MM.1S (cell line): Measurements from ENCODE around the gene GHRH.

Source experiments
- DNase-seq: peaks from one replicate; pipeline ENCODE4 v3.0.0-alpha.2; 2015
- H2AFZ ChIP-seq: fragments of 300-600 bp; sonication (generic); 2 replicates; pipeline ENCODE4 v1.6.0; 2016; ENCODE audit warnings: antibody characterized with exemption, low read length
- H3F3A ChIP-seq: fragments of 300-600 bp; sonication (generic); 2 replicates; pipeline ENCODE4 v1.6.1; 2016; ENCODE audit warnings: mild to moderate bottlenecking, antibody characterized with exemption, low read length, moderate library complexity, mixed read lengths; ENCODE audit not compliant: insufficient read depth
- H3K27ac ChIP-seq: fragments of 300-600 bp; sonication (generic); 2 replicates; pipeline ENCODE4 v1.5.1; 2016; ENCODE audit warnings: mild to moderate bottlenecking, low read length
- H3K27me3 ChIP-seq: fragments of 300-600 bp; sonication (generic); replicated peaks from 2 replicates; pipeline ENCODE4 v1.6.0; 2016; ENCODE audit warnings: low read length; ENCODE audit not compliant: insufficient read depth
- H3K36me3 ChIP-seq: fragments of 300-600 bp; sonication (generic); replicated peaks from 2 replicates; pipeline ENCODE4 v1.6.1; 2016; ENCODE audit warnings: mild to moderate bottlenecking, low read length, mixed read lengths; ENCODE audit not compliant: insufficient read depth
- H3K4me1 ChIP-seq: fragments of 300-600 bp; sonication (generic); 2 replicates; pipeline ENCODE4 v1.6.1; 2016; ENCODE audit warnings: low read length, mixed read lengths
- H3K4me2 ChIP-seq: fragments of 300-600 bp; sonication (generic); 2 replicates; pipeline ENCODE4 v1.6.0; 2016; ENCODE audit warnings: low read depth, low read length
- H3K4me3 ChIP-seq: fragments of 300-600 bp; sonication (generic); 2 replicates; pipeline ENCODE4 v1.5.1; 2016; ENCODE audit warnings: low read length, mixed read lengths
- H3K79me2 ChIP-seq: fragments of 300-600 bp; sonication (generic); 2 replicates; pipeline ENCODE4 v1.6.1; 2016; ENCODE audit warnings: mixed run types, low read length, mixed read lengths
- H3K9ac ChIP-seq: fragments of 300-600 bp; sonication (generic); 2 replicates; pipeline ENCODE4 v1.6.1; 2016; ENCODE audit warnings: low read length, mixed read lengths
- H3K9me2 ChIP-seq: fragments of 300-600 bp; sonication (generic); replicated peaks from 2 replicates; pipeline ENCODE4 v1.6.1; 2016; ENCODE audit warnings: mild to moderate bottlenecking, low read length, mixed read lengths; ENCODE audit not compliant: insufficient read depth
- H3K9me3 ChIP-seq: fragments of 300-600 bp; sonication (generic); replicated peaks from 2 replicates; pipeline ENCODE4 v1.6.1; 2016; ENCODE audit warnings: mild to moderate bottlenecking, low read length, mixed read lengths; ENCODE audit not compliant: insufficient read depth
- H4K20me1 ChIP-seq: fragments of 300-600 bp; sonication (generic); 2 replicates; pipeline ENCODE4 v1.6.1; 2016; ENCODE audit warnings: mild to moderate bottlenecking, low read length, moderate library complexity, mixed read lengths; ENCODE audit not compliant: insufficient read depth
- EZH2 ChIP-seq: fragments of 300-600 bp; sonication (generic); optimal IDR thresholded peaks from 2 replicates; pipeline ENCODE3; 2017; ENCODE audit warnings: low read depth, mild to moderate bottlenecking, antibody characterized with exemption, low read length, mixed read lengths
- EZH2phosphoT487 ChIP-seq: fragments of 300-600 bp; sonication (generic); IDR thresholded peaks from 2 replicates; pipeline ENCODE4 v1.6.1; 2018; ENCODE audit warnings: antibody characterized with exemption, low read length
- TF ChIP-seq, protein P1 (sequence below): fragments of 300-600 bp; sonication (generic); IDR thresholded peaks from 2 replicates; pipeline ENCODE4 v1.5.1; 2016; ENCODE audit warnings: antibody characterized with exemption, low read length, mixed read lengths

Gene GHRH

DNA sequence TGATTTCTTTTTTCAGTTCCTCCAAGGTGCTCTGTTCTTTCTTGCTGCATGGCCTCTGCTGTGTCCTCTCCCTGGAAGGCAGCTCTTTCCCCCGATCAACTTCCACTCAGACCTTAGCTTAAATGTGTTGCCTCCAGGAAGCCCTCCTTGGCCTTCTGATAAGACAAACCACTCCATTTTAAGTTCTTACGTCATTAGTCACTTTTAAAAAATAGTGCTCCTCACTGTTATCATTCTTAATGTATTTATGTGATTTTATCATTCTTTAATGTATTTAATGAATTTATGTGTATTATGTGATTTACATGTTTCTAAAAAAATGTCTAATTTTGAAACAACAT is 15.6 kb upstream of the GHRH start:
- Histone ChIP-seq H3K36me3 (no peaks in the 10 kb centered on the region), H3K4me1 (peaks cover 12% of the 10 kb centered on the region), H3K4me2 (peak overlapping the region; percentile 39), H3K9ac (peak overlapping the region; percentile 17; the same call in 1 of the 2 replicates), H3K27ac (peak overlapping the region; percentile 29; the same call in 1 of the 2 replicates), H3K9me3 (no peaks in the 10 kb centered on the region), H3K27me3 (no peaks in the 10 kb centered on the region), H2AFZ (peak overlapping the region; percentile 63), H3K79me2 (no peaks in the 10 kb centered on the region), H3K4me3 (no peak overlapping the region), H3F3A (no peaks in the 10 kb centered on the region), H4K20me1 (no peaks in the 10 kb centered on the region), H3K9me2 (no peaks in the 10 kb centered on the region)
- DNase-seq = no peak
- TF ChIP-seq EZH2 = no peak
- TF ChIP-seq, protein P1, sequence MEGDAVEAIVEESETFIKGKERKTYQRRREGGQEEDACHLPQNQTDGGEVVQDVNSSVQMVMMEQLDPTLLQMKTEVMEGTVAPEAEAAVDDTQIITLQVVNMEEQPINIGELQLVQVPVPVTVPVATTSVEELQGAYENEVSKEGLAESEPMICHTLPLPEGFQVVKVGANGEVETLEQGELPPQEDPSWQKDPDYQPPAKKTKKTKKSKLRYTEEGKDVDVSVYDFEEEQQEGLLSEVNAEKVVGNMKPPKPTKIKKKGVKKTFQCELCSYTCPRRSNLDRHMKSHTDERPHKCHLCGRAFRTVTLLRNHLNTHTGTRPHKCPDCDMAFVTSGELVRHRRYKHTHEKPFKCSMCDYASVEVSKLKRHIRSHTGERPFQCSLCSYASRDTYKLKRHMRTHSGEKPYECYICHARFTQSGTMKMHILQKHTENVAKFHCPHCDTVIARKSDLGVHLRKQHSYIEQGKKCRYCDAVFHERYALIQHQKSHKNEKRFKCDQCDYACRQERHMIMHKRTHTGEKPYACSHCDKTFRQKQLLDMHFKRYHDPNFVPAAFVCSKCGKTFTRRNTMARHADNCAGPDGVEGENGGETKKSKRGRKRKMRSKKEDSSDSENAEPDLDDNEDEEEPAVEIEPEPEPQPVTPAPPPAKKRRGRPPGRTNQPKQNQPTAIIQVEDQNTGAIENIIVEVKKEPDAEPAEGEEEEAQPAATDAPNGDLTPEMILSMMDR = no peak
- no peak for TF ChIP-seq EZH2phosphoT487

DNA sequence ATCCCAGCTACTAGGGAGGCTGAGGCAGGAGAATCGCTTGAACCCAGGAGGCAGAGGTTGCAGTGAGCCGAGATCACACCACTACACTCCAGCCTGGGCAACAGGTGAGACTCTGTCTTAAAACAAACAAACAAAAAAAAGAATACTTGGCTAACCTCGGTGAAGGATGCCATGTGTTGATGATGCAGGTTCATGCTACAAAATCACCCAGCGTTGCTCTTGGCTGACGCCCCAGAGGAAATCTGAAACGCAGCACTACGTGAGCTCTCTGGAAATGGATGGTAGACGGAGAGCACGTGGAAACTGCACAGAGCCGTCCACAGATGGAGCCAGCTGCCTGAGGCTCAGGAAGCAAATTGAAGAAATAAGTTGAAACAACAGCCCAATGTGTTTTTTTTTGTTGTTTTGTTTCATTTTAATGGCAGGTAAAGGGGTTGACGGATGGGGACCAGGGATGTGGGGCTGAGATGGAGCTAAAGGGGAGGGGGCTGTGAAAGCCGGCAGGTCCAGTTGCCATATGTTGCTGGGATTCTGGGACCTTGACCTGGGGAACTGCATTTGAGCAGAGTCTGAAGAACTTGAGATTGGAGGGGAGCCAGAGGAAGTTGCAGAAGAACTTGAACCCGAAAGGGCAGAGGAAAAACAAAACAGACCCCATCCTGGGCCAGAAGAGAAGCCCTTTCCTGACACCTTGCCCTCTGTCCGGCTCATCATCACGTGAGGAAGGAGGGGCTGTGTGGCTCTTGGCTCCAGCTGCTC is 15.1 kb upstream of the GHRH start:
- no peaks in the 10 kb centered on the region for H3K79me2 ChIP-seq
- H3F3A ChIP-seq = no peaks in the 10 kb centered on the region
- peak; percentile 41 for DNase-seq
- H3K9ac ChIP-seq = peak overlapping the region; percentile 17; the same call in 1 of the 2 replicates
- peak overlapping the region; percentile 29; the same call in 1 of the 2 replicates for H3K27ac ChIP-seq
- TF ChIP-seq EZH2phosphoT487 (no peak), EZH2 (no peak)
- TF ChIP-seq, protein P1 = peak; percentile 48
- no peaks in the 10 kb centered on the region for H3K27me3 ChIP-seq
- peak overlapping the region; percentile 39 for H3K4me2 ChIP-seq
- H3K9me2 ChIP-seq = no peaks in the 10 kb centered on the region
- no peak overlapping the region for H3K4me3 ChIP-seq
- H3K4me1 ChIP-seq = peaks cover 12% of the 10 kb centered on the region
- no peaks in the 10 kb centered on the region for H3K9me3 ChIP-seq
- peak overlapping the region; percentile 63 for H2AFZ ChIP-seq
- H4K20me1 ChIP-seq = no peaks in the 10 kb centered on the region
- no peaks in the 10 kb centered on the region for H3K36me3 ChIP-seq

DNA sequence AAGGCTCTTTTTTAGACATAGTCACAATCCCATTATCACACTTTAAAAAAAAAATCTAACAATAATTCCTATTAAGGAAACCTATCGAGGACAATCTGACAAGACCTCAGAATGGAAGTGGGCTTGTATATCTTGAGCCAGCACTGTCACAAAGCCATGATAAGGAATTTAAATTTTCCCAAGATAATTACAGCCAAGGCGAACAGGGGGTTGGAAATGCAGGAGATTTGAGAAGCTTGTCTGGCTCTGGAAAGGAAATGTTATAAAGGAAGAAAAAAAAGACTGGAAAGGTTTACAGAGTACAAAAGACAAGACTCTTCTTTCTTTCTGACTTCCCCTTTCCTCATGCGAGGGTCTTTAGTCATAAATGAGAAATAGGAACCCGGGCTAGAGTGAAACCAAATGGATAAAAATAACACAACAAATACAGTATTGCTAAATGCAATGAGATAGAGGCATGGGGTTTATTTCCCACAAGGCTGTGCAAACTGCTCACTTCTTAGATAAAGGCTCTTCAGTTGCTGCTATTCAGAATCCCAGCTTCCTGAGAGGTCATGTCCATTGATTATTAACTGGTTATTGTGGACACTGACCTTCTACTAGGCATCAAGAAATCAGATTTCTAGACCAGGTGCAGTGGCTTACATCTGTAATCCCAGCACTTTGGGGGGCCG is 13.4 kb upstream of the GHRH start:
- TF ChIP-seq EZH2 (no peak), EZH2phosphoT487 (no peak)
- TF ChIP-seq, protein P1 = no peak
- no peak overlapping the region for H3K4me3 ChIP-seq
- no peaks in the 10 kb centered on the region for H3K79me2 ChIP-seq
- no peaks in the 10 kb centered on the region for H4K20me1 ChIP-seq
- H2AFZ ChIP-seq = no peak overlapping the region
- H3K9me2 ChIP-seq = no peaks in the 10 kb centered on the region
- H3K27ac ChIP-seq = no peak overlapping the region
- no peaks in the 10 kb centered on the region for H3K36me3 ChIP-seq
- DNase-seq = no peak
- 0 out of 2 replicates have a peak overlapping the region, but pooled peaks have one; percentile 7 for H3K4me2 ChIP-seq
- peaks cover 17% of the 10 kb centered on the region for H3K4me1 ChIP-seq
- no peaks in the 10 kb centered on the region for H3F3A ChIP-seq
- no peaks in the 10 kb centered on the region for H3K27me3 ChIP-seq
- no peaks in the 10 kb centered on the region for H3K9me3 ChIP-seq
- no peak overlapping the region for H3K9ac ChIP-seq
